Body of pancreas (tissue), 4 donors: ENCODE results near the gene ICAM5.
"Not testable (repeated sequence)": the region's sequence is repeated elsewhere in the genome, so short reads cannot be mapped to it uniquely, and the experiment has no call there.

Experiments
- CTCF ChIP-seq, 7 experiments: fragments of 450-650 bp in 4 of 7; fragments of 200-600 bp in 3 of 7; sonication (generic) in 3 of 7; IDR thresholded peaks; one replicate each; pipeline ENCODE4 v1.5.1; 2016 to 2019; ENCODE audit warnings: antibody characterized with exemption in 7 of 7
- POLR2A ChIP-seq, 3 donors: fragments of 450-650 bp; IDR thresholded peaks; one replicate each; pipeline ENCODE4 v1.6.1; 2016; ENCODE audit warnings: antibody characterized with exemption in 3 of 3, mild to moderate bottlenecking in 2 of 3

DNA sequence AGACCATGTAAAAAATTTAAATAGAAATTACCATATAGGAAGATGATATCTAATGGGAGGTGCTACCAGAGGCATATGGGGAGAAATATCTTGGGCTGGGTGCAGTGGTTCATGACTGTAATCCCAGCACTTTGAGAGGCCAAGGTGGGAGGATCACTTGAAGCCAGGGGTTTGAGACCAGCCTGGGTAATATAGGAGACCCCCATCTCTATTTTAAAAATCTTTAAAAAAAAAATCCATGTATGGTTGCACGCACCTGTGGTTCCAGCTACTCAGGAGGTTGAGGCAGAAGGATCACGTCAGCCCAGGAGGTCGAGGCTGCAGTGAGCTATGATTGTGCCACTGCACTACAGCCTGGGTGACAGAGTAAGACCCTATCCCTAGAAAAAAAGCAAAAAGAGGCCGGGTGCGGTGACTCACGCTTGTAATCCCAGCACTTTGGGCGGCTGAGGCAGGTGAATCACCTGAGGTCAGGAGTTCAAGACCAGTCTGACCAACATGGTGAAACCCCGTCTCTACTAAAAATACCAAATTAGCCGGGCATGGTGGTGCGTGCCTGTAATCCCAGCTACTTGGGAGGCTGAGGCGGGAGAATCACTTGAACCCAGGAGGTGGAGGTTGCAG, 47.8 kb upstream of the ICAM5 start:
- not testable (repeated sequence) for TF ChIP-seq CTCF, POLR2A (IDR thresholded peaks at IDR 0.05)
